ENCODE data around the gene SEC22A. TPM values are rescaled to one million over a fixed set of nuclear protein-coding genes. Genes with fewer than 3 reads are reported as not detected.
"Not testable (repeated sequence)": the region's sequence is repeated elsewhere in the genome, so short reads cannot be mapped to it uniquely, and the experiment has no call there.

SEC22A gene
- total RNA-seq, 1 experiment from 2014 or later, result 18.5 TPM

- DNase-seq (ENCODE audit: extremely low read depth, low read depth), result no peak
Measured at GRCh38 chr3:123169930-123170329, 31.8 kb upstream of the SEC22A start.

DNA sequence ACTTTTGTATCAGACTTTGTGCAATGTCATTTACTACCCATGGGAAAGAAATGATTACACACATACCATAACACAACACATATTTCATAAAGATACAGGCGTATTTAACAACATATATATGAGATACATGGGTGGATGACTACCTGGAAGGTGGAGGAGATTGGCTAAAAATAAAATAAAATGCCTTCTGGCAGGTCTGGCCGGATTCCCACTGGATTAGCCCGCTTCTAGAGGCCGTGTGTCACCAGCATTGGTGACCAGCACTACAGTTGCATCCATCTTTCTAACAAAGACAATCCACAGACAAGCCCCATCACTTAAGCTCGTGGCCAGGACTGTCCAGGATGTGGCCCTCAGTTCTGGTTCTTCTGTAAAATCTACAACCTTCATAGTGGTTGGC lies 21.0 kb upstream of the SEC22A start:
- DNase-seq (ENCODE audit: extremely low read depth, low read depth), result no peak

DNA sequence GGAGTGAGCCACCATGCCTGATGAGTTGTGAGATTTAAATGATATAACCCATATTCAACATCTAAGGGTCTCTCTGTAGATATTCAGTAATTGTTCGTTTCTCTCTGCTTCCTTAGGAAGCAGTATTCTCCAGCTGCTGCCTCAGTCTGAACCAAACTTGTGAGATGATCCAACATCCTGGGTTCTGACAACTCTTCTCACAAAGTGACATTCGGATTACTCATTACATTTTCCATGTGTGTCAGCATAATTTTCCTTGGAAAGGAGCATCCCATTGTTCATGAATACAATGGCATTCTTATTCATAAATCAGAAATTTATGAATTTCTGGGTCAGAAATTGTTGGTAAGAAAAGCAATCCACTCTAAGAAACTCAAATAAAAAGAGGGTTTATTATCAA lies 15.0 kb upstream of the SEC22A start:
- no peak for DNase-seq (ENCODE audit: extremely low read depth, low read depth)

- DNase-seq (ENCODE audit: extremely low read depth, low read depth), result no peak
Measured at GRCh38 chr3:123188058-123188457, 13.7 kb upstream of the SEC22A start.

DNA sequence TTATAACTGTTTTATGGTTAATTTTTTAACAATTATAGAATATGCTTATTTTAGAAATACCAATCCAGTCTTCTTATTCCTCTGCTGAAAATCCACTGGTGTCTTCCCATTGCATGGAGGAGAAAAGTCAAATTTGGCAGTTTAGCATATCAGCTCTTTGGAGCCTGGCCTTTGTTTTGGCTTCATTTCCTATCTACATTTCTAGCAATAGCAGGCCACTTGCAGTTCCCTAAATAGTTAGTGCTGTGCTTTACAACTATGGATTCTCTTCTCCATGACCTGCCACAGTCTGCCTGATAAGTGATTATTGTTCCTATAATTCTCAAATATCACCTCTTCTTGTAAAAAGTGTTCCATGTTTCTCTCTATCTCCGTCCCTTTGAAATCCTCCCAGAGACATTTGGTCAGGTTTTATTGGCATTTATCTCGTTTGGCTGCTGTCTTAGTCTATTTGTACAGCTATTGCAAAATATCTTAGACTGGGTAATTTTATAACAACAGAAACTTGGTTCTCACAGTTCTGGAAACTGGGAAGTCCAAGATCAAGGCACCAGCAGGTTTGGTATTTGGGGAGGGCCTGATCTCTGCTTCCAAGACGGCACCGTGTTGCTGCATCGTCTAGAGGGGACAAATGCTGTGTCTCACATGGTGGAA lies 8.2 kb upstream of the SEC22A start:
- DNase-seq (ENCODE audit: extremely low read depth, low read depth), result no peak

DNA sequence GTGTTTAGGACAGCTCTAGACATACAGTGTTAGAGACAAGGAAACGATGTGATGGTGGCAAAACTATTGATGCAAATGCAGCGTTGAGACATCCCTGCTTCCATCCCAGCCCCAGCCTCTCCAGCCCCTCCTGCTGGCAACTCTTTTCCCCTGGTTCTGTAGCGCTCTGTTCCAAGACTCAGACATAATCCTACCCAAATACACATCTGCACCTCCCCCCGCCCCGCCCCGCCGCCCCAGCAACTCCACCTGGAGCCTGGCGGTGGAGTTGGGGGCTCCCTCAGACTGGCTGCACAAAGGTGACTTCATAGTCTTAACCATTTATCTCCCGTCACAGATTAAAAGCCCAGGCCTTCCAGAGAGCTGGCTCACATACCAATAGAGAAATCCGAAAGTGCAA lies 7.2 kb upstream of the SEC22A start:
- no peak for DNase-seq (ENCODE audit: extremely low read depth, low read depth)

DNA sequence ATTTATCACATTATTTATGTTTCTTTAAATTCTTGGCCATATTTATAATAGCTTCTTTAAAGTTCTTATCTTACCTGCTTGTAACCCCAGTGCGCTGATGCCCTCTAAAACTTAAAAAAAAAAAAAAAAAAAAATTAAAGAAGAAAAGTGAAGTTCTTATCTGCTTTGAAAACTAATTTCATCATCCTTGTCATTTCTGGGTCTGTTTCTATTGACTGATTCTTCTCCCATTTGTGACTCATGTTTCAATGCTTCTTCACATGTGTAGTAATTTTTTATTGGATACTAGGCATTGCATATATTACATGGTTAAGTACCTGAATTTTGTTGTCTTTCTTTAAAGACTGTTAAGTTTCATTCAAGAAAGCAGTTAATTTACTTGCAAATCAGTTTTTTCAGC lies 3.4 kb upstream of the SEC22A start:
- no peak for DNase-seq (ENCODE audit: extremely low read depth, low read depth)

DNA sequence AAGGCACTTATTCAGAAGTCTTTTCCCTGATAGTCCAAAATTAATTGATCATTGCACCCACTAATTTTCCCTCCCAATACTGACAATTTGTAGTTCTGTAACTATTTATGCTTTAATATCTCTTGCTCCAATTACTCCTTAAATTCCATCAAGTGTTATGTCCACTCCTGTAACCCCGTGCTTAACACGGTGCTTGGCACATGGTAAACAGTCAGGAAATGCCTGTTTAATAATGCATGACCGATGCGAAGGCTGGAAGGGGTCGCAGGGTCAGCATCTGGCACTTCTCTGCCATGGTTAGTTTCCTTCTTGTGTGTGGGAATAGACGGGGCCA lies 553 bp upstream of the SEC22A start:
- no peak for DNase-seq (ENCODE audit: extremely low read depth, low read depth)

- no peak for DNase-seq (ENCODE audit: extremely low read depth, low read depth)
Measured at GRCh38 chr3:123202451-123202850, 708 bp downstream of the SEC22A start.

GRCh38 chr3:123218990-123219389 lies 17.2 kb downstream of the SEC22A start:
- DNase-seq (ENCODE audit: extremely low read depth, low read depth), result no peak

DNA sequence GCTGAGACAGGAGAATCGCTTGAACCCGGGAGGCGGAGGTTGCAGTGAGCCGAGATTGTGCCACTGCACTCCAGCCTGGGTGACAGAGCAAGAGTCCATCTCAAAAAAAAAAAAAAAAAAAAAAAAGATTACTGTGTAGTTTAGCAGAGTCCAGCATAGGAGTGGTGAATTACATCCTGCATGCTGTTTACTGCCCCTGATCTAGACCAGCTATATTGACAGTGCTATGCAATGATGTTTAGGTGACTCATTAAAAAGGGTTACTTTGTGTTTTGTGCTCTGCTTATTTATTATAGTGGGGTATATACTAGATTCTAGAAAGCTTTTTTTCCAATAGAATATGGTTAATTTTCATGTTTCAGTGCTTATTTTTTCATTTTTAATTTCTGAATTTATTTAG lies 19.6 kb downstream of the SEC22A start:
- not testable (repeated sequence) for DNase-seq (ENCODE audit: extremely low read depth, low read depth)

DNA sequence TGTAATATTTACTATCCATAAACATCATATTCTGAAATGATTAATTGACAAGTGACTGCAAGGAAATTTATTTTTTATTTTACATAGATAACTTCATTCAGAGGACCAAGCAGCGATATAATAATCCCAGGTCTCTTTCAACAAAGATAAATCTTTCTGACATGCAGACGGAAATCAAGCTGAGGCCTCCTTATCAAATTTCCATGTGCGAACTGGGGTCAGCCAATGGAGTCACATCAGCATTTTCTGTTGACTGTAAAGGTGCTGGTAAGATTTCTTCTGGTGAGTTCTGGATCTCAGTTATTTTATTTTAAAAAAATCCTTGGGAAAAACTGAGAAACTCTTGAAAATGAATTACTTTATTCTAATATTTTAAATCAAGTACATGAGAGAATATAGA lies 23.3 kb downstream of the SEC22A start:
- no peak for DNase-seq (ENCODE audit: extremely low read depth, low read depth)

DNA sequence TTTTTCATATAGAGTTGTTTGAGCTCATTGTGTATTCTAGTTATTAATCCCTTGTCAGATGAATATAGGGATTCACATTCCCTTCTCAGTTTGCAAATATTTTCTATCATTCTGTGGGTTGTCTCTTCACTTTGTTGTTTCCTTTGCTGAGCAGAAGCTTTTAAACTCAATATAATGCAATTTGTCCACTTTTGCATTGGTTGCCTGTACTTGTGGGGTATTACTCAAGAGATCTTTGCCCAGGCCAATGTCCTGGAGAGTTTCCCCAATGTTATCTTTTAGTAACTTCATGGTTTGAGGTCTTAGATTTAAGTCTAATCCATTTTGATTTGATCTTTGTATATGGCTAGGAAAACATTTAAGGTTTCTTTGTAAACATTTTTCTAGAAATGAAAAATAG lies 24.8 kb downstream of the SEC22A start:
- DNase-seq (ENCODE audit: extremely low read depth, low read depth), result no peak

DNA sequence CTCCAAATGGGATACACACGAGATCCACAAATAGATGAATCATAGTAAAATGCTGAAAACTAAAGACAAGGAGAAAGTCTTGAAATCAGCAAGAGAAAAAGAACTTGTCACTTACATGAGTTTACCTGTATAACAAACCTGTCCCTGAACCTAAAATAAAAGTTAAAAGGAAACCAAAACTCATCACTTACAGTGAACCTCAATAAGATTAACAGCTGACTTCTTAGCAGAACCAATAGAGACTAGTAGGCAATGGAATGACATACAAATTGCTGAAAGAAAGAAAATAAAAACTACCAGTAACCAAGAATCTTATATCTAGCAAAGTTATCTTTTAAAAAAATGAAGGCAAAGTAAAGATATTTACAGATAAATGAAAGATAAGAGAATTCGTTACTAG lies 27.4 kb downstream of the SEC22A start:
- no peak for DNase-seq (ENCODE audit: extremely low read depth, low read depth)

DNA sequence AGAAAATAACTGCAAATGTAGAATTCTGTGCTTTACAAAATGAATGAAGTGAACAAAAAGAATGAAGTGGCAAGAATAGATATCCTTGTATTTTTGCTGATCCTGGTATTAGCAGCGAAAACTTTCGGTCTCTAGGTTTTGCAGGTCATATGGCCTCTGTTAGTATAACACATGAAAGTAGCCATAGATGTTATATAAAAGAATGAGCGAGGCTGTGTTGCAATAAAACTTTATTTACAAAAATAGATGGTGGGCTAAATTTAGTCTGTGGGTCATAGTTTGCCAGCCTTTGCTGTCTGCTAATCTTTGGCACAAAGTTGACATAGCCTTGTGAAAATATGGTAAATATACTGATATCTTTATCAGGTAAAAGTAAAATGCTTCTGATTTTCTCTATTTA lies 35.2 kb downstream of the SEC22A start:
- DNase-seq (ENCODE audit: extremely low read depth, low read depth), result no peak

- DNase-seq (ENCODE audit: extremely low read depth, low read depth), result not testable (repeated sequence)
Measured at GRCh38 chr3:123239186-123239585, 37.4 kb downstream of the SEC22A start.

DNA sequence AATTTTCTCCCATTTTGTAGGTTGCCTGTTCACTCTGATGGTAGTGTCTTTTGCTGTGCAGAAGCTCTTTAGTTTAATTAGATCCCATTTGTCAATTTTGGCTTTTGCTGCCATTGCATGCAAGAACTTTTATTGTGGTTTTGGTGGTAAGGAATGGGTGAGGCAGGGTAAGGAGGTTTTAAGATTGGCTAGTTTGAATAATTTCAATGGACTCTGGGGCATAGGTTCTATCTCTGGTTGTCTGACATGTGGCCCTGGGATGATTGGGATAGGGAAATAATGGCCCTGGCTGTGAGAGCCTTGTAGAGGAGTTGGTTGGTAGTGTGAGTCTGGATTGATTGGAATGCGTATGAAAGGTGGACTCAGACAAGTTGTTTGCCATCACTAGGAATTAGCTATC lies 38.0 kb downstream of the SEC22A start:
- DNase-seq (ENCODE audit: extremely low read depth, low read depth), result no peak

DNA sequence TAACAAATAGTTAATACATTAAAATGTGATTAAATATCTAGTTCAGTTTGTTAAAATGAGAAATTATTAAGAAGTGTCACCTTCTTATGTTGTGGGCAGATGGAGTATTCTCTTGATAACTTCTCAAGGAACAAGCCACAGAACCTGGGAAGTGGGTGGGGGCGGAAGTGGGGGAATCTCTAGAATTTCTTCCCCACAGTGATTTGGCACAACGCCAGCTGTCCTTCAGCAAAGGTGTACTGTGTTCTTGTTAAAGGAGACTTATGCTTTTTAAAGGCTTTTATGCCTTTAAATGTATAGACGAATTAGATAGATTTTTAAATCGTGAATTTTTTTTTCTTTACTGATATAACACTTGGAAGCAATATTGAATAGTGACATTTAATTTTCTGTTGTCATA lies 42.4 kb downstream of the SEC22A start:
- DNase-seq (ENCODE audit: extremely low read depth, low read depth), result no peak

- no peak for DNase-seq (ENCODE audit: extremely low read depth, low read depth)
Measured at GRCh38 chr3:123246866-123247265, 45.1 kb downstream of the SEC22A start.

- no peak for DNase-seq (ENCODE audit: extremely low read depth, low read depth)
Measured at GRCh38 chr3:123256256-123256655, 54.5 kb downstream of the SEC22A start.

- no peak for DNase-seq (ENCODE audit: extremely low read depth, low read depth)
Measured at GRCh38 chr3:123258359-123258758, 56.6 kb downstream of the SEC22A start.

GRCh38 chr3:123258811-123259420 lies 57.2 kb downstream of the SEC22A start:
- peak; percentile 16 for DNase-seq (ENCODE audit: extremely low read depth, low read depth)

GRCh38 chr3:123261666-123262065 lies 59.9 kb downstream of the SEC22A start:
- DNase-seq (ENCODE audit: extremely low read depth, low read depth), result no peak
